ENCODE results near the gene GRK3.

GRK3 gene

DNA sequence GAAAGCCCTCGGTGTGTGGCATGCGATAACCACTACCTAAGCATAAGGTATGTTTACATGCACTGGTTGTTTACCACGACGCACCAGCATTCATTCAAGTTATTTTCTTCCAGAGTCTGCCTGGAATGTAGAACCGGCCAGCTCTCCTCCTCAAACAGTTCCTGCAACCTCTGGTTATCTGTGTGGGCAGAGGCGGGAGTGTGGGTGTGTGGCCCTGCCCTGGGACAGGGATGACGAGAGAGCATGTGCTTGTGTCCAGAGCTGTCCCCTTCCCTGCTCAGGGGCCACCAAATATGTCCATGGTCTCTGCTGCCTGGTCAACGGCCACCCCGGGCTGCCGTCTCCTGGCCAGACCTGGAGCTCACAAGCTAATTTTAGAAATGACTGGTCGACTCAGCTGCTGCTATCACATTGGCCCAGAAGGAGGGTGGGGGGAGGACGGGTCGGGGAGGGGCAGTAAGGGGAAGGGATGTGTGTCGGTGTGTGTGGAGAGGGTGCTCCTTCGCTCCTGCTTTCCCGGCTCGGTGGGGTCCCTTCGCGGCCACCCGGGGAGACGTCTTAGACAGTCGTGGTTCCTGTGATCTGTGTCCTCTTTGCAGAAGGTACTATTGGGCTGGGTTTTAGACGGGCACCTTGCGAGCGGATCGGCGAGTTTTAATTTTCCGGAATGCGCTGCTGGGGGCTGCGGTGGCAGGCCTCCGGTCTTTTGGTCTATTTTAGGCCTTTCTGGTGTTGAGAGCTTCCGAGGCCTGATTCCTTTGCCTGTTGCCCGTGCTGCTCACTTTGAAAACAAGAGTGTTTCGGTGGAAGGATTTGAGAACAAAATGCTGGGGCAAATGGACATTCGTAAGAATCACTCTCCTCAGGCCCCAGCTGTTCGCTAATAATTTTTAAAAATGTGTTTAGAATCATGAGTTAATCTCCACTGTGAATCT lies 177.5 kb downstream of the GRK3 start, which contains the start of gene MYO18B:
TSS of gene MYO18B (plus strand) at position 497 of the 935 bp plus-strand sequence. CDS start 18,905 bp downstream, outside the sequence.
- DNase-seq, result no peak

GRCh38 chr22:25742918-25743708 lies 178.6 kb downstream of the GRK3 start:
- no peak for DNase-seq

- no peak for DNase-seq
Observed at GRCh38 chr22:25744694-25745093, 180.2 kb downstream of the GRK3 start.

DNA sequence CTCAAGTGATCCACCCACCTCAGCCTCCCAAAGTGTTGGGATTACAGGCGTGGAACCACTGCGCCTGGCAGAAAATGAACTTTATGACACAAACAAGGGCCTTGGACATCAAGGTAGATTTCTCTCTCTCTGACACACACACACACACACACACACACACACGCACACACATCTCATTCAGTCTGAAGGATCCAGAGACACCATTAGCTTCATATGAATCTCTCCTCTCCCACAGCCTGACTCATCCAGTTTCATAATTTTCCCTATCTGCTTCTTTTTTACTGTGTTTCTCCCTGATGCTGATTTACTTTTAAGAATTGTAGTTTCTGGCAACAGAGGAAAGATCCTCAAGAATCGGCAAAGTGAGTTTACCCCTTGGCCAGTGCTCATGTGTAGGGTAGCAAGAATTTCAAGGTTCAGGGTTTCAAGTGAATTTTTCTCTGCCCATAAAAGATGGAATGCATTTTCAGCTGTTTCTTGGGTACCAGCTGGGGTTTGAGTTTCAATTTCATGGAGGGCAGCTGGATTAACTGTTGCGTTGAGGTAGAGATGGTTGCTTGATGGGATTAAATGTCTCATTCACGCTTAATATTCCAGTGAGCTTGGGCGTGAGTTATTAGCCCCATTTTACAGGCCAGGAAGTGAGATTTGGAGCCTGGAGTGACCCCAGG lies 181.0 kb downstream of the GRK3 start:
- DNase-seq, result no peak

GRCh38 chr22:25746012-25746373 lies 181.5 kb downstream of the GRK3 start:
- DNase-seq, result no peak

DNA sequence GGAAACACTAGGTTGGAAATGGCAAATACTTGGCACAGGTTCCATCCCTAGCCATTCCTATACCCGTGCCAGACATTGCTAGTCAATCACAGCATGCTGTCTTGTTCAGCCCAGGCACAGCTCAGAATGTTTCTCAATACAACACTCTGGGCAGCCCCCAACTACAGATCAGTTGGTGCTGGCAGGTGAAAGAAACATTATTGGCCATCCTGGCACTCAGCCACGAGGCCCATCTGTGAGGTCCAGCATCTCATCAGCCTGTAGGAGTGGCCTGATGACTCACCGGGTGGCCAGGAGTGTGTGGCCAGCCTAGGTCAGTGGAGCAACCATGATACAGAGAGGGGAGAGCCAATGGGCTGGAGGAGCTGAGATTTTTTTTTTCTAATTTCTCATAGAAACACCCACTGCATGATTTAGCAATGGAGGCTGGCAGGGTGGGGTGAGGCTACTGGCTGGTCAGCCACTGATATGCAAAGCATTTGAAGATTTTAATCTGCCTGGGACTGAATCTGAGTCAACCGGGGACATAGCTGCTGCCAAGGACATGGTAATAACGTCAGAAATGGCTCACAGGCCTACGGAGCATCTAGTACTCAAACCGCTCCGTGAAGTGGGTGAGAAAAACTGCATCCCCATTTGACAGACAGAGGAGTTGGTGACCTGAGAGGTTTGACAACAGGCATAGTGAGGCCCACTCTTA lies 182.9 kb downstream of the GRK3 start:
- DNase-seq, result no peak

DNA sequence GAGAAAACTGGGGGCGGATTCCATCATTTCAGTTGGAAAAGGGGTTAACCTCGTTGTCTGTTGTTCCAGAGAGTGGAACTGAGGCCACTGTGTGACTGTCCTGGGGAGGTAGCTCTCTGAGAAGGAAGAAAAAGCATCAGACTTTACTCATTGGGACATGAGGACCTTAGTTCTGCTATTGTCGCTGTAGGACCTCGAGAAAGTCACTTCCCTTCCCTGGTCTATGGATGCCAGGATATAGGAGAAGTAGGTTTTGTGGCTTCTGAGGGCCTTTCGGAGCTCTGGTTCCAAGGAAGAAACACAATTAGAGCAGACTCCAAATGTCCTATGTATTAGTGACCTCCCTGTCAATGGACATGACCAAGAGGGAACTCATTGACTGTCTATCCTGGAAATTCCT lies 183.7 kb downstream of the GRK3 start:
- no peak for DNase-seq

DNA sequence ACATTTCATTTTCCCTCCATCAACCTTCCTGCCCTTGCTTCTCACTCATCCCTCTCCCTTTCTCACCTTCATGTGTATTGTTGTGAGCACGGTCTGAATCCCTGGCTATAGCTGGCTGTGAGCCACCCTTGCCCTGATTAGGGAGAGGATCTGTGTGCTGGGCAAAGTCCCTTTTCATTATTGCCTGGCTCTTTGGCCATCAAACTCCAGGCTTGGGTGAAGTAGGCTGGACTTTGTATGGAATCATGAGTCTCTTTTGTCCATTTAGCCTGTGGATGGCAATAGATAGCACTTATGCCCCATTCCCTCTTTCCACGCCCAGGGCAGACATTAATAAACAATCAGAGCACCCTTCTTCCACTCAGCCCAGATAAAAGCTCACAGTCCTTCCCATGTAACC lies 184.2 kb downstream of the GRK3 start:
- no peak for DNase-seq

- no peak for DNase-seq
Observed at GRCh38 chr22:25749420-25750169, 185.1 kb downstream of the GRK3 start.

DNA sequence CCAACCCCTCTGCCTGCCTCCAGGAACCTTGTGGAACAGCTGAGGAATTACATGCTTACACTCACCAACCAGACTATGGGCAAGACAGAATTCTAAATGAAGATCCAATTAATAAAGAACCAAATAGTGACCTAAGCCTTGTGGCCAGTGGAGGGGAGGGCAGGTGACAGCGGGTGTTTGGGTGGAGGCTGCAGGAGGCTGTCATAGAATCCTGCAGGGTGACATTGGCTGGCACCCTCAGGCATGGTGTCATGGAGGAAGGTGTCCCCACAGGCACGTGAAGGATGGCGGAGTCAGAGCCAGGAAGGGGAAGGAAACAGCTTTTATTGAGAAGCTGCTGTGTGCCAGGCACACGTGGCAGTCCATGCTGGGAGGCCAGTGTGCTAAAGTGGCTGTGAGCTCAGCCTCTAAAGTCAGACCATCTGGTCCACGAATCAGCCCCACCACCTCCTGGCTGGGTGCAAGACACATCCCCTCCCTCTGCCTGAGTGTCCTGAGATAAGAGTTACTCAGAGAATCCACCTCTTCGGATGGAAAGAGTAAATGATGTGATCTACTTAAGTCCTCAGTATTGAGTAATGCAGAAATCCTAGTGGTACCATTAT lies 186.2 kb downstream of the GRK3 start:
- no peak for DNase-seq

GRCh38 chr22:25751174-25751581 lies 186.7 kb downstream of the GRK3 start:
- no peak for DNase-seq

DNA sequence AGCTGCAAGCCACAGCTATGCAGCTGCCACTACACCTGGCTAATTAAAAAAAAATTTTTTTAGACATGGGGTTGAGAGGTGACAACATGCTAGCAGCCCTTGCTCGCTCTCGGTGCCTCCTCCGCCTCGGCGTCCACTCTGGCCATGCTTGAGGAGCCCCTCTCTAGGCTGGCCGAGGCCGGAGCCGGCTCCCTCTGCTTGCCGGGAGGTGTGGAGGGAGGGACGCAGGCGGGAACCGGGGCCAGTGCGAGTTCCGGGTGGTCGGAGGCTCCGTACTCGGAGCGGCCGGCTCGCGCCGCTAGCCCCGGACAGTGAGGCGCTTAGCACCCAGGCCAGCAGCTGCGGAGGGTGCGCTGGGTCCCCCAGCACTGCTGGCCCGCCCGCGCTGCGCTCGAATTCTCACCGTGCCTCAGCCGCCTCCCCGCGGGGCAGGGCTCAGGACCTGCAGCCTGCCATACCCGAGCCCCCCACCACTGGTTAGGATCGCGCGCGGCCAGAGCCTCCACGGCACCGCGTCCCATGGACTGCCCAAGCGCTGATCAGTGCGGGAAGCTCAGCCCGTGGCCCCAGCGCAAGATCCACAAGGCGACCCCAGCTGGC lies 188.2 kb downstream of the GRK3 start:
- DNase-seq, result no peak

DNA sequence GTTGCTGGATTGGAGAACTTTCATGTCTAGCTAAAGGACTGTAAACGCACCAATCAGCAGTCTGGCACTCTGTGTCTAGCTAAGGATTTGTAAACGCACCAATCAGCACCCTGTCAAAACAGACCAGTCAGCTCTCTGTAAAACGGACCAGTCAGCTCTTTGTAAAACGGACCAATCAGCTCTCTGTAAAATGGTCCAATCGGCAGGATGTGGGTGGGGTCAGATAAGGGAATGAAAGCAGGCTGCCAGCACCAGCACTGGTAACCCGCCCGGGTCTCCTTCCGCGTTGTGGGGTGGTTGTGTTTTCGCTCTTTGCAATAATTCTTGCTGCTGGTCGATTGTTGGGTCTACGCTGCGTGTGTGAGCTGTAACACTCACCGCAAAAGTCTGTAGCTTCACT lies 188.8 kb downstream of the GRK3 start:
- DNase-seq, result no peak

GRCh38 chr22:25754527-25755202 lies 190.2 kb downstream of the GRK3 start:
- no peak for DNase-seq

GRCh38 chr22:25757686-25758085 lies 193.2 kb downstream of the GRK3 start:
- no peak for DNase-seq

GRCh38 chr22:25758316-25758715 lies 193.8 kb downstream of the GRK3 start:
- DNase-seq, result no peak

- DNase-seq, result no peak
Observed at GRCh38 chr22:25759825-25760231, 195.4 kb downstream of the GRK3 start.

GRCh38 chr22:25760294-25760693 lies 195.8 kb downstream of the GRK3 start:
- no peak for DNase-seq

DNA sequence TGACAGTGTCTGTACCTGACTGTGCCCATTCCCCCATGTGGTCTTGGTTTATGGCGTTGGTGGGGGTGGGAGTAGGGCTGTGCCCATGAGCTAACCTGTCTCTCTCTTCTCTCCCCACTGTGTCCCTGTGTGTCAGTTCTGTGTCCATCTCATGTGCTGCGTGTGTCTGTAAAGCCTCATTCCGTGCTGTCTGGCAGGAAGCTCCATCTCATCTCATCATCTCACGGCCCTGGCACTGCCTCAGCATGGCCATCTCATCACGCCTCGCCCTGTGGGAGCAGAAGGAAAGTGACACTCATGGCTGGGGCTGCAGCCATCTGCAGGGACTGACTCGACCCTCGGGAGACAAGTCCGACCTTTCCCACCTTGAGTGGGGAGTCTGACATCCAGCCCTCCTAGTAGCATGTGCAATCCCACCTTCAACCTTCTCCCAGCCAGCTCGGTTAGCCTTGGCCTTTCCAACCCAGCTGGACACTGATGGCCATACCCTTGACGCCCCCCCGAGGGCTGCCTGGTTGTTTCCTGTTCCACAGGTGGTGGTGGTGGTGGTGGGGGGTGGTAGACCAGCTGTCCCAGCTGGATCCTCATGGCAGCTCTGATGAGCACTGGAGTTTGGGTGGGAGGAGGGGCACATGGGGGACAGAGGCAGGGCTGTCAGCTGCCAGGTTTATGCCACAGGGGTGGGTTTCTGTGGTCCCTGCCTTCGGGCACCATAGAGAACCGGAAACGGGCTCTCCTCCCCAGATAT lies 196.5 kb downstream of the GRK3 start:
- DNase-seq, result no peak

GRCh38 chr22:25762147-25762546 lies 197.7 kb downstream of the GRK3 start:
- DNase-seq, result no peak
